Fibroblast of the aortic adventitia (primary cell): ENCODE data around the gene CYB5R2. TPM values are rescaled to one million over a fixed set of nuclear protein-coding genes. Genes with fewer than 3 reads are reported as not detected.

Experiments
- DNase-seq: peaks from one replicate; pipeline ENCODE4 v3.0.0-alpha.2; 2010; ENCODE audit warnings: low read depth
- H3K4me3 ChIP-seq: 2 replicates; pipeline ENCODE4 v1.5.1; 2011; ENCODE audit warnings: low read depth, mild to moderate bottlenecking, control low read depth, low read length, moderate library complexity
- total RNA-seq: library from RNA; depleted of rRNA; stranded (reverse); fragments of >200 nt; gene quantifications from 2 replicates; pipeline ENCODE4 v1.2.3, GENCODE V29; 2012; ENCODE audit warnings: low replicate concordance
- TF ChIP-seq, protein P1 (sequence below): IDR thresholded peaks from 2 replicates; pipeline ENCODE4 v1.5.1; 2011; ENCODE audit warnings: mild to moderate bottlenecking, low read length, control low read depth, inconsistent platforms; ENCODE audit not compliant: insufficient read depth

Gene CYB5R2
- total RNA-seq, 1 donor = 11.2 TPM

GRCh38 chr11:7654195-7654705 is 19.1 kb downstream of the CYB5R2 start:
- TF ChIP-seq, protein P1, sequence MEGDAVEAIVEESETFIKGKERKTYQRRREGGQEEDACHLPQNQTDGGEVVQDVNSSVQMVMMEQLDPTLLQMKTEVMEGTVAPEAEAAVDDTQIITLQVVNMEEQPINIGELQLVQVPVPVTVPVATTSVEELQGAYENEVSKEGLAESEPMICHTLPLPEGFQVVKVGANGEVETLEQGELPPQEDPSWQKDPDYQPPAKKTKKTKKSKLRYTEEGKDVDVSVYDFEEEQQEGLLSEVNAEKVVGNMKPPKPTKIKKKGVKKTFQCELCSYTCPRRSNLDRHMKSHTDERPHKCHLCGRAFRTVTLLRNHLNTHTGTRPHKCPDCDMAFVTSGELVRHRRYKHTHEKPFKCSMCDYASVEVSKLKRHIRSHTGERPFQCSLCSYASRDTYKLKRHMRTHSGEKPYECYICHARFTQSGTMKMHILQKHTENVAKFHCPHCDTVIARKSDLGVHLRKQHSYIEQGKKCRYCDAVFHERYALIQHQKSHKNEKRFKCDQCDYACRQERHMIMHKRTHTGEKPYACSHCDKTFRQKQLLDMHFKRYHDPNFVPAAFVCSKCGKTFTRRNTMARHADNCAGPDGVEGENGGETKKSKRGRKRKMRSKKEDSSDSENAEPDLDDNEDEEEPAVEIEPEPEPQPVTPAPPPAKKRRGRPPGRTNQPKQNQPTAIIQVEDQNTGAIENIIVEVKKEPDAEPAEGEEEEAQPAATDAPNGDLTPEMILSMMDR = no peak
- H3K4me3 ChIP-seq = no peak overlapping the region
- no peak for DNase-seq

DNA sequence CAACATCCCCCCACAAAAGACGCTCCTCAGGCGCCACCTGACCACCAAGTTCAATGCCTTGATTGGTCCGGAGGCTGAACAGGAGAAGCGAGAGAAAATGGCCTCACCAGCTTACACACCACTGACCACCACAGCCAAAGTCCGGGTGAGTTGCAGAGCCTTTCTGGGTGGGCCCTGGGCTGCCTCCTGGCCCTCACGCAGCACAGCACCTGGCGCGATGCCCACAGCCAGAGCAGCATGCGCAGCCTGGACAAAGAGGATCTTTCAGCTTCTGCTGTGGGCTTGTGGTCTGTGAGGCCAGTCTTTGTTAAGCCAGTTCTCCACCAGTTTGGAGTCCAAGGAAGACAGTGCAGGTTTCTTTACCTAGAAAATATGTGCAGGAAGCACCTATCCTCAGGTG is 21.6 kb downstream of the CYB5R2 start:
- DNase-seq = no peak

GRCh38 chr11:7651140-7651551 is 22.2 kb downstream of the CYB5R2 start:
- H3K4me3 ChIP-seq = no peak overlapping the region
- DNase-seq = no peak
- TF ChIP-seq, protein P1 = no peak

More for the DNA sequence above, 21.6 kb downstream of the CYB5R2 start:
- TF ChIP-seq, protein P1 = no peak
- no peak overlapping the region for H3K4me3 ChIP-seq

- TF ChIP-seq, protein P1 = no peak
- no peak overlapping the region for H3K4me3 ChIP-seq
- DNase-seq = no peak
These were observed 25.0 kb downstream of the CYB5R2 start for GRCh38 chr11:7648264-7648663.

DNA sequence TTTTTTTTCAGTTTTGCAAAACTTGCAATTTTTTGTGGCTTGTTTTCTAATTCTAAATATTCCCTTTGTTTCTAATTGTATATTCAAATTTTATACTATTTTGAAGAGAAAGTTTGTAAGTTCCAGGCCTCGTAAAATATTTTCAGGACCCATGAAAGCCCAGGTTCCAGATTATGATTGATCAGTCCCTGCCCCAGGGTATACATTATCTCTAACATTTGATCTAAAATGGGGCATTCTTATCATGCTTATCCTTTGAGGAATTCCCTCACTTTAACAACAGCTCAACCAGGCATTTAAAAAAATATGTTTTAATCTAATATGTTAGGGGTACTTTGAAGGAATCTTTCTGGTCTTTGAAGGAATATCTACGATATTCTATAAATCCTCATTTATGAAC is 26.4 kb downstream of the CYB5R2 start:
- TF ChIP-seq, protein P1 = no peak
- no peak overlapping the region for H3K4me3 ChIP-seq
- no peak for DNase-seq

- no peak for DNase-seq
- H3K4me3 ChIP-seq = no peak overlapping the region
- TF ChIP-seq, protein P1 = no peak
These were observed 28.1 kb downstream of the CYB5R2 start for GRCh38 chr11:7645206-7645605.

DNA sequence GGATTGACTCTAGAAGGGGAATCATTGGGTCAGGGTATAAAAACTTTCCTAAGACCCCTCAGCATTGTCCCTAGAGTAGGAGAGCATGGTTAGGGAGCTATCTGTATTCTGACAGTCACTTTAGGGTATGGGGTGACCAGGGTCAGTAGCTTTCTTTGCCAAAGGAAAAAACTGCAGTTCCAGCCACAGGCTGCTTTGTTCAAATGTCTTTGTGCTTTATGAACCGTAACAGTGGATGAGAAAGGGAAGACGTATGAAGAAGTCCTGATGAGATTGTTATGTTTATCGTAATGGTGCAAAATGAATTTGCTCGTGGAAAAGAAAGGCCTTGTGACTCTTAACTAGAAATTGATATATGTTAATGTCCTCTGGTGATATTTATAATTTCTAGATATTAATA is 30.0 kb downstream of the CYB5R2 start:
- no peak overlapping the region for H3K4me3 ChIP-seq
- DNase-seq = no peak
- TF ChIP-seq, protein P1 = no peak
